OCI-LY7 (cell line): Measurements from ENCODE around the gene BANF2.

Source experiments
- CTCF ChIP-seq: fragments of 200-600 bp; sonication (generic); conservative IDR thresholded peaks from 2 replicates; pipeline ENCODE4 v1.5.1; 2014; ENCODE audit warnings: mild to moderate bottlenecking, antibody characterized with exemption, low read length, moderate library complexity, mixed read lengths
- EZH2phosphoT487 ChIP-seq: fragments of 200-600 bp; sonication (generic); IDR thresholded peaks from 2 replicates; pipeline ENCODE4 v1.6.1; 2018; ENCODE audit warnings: low read depth, borderline replicate concordance, mild to moderate bottlenecking, mixed run types, antibody characterized with exemption, low read length, moderate library complexity, mixed read lengths

GRCh38 chr20:17723301-17723691 is 23.5 kb downstream of the BANF2 start:
- TF ChIP-seq CTCF (no peak), EZH2phosphoT487 (no peak)
